GM21737 (cell line): ENCODE measurements around the gene UCKL1.
"Not testable (repeated sequence)": the region's sequence is repeated elsewhere in the genome, so short reads cannot be mapped to it uniquely, and the experiment has no call there.

Experiments
- ATAC-seq: cut with Tn5 transposase; IDR thresholded peaks from one replicate; pipeline ENCODE4 v1.9.1; 2021; ENCODE audit warnings: mild to moderate bottlenecking, moderate library complexity; ENCODE audit not compliant: unreplicated experiment

Gene UCKL1

GRCh38 chr20:63929071-63929470, 27.1 kb downstream of the UCKL1 start:
- ATAC-seq = no peak

GRCh38 chr20:63926298-63926697, 29.9 kb downstream of the UCKL1 start:
- no peak for ATAC-seq

GRCh38 chr20:63924241-63924640, 32.0 kb downstream of the UCKL1 start:
- no peak for ATAC-seq

- no peak for ATAC-seq
These were observed 32.6 kb downstream of the UCKL1 start for GRCh38 chr20:63923651-63924050.

- ATAC-seq = no peak
These were observed 36.0 kb downstream of the UCKL1 start for GRCh38 chr20:63920226-63920625.

GRCh38 chr20:63919130-63919529, 37.1 kb downstream of the UCKL1 start:
- no peak for ATAC-seq

- no peak for ATAC-seq
These were observed 38.4 kb downstream of the UCKL1 start for GRCh38 chr20:63917811-63918210.

- ATAC-seq = not testable (repeated sequence)
These were observed 39.8 kb downstream of the UCKL1 start for GRCh38 chr20:63916371-63916939.

GRCh38 chr20:63915471-63915870, 40.7 kb downstream of the UCKL1 start:
- ATAC-seq = no peak

- no peak for ATAC-seq
These were observed 42.4 kb downstream of the UCKL1 start for GRCh38 chr20:63913768-63914167.

GRCh38 chr20:63911176-63911575, 45.0 kb downstream of the UCKL1 start:
- ATAC-seq = no peak

GRCh38 chr20:63908008-63908682, 48.1 kb downstream of the UCKL1 start:
- ATAC-seq = no peak

- no peak for ATAC-seq
These were observed 52.2 kb downstream of the UCKL1 start for GRCh38 chr20:63903796-63904561.

GRCh38 chr20:63900413-63900812, 55.8 kb downstream of the UCKL1 start:
- ATAC-seq = no peak

GRCh38 chr20:63898882-63899558, 57.2 kb downstream of the UCKL1 start:
- ATAC-seq = no peak

- no peak for ATAC-seq
These were observed 58.1 kb downstream of the UCKL1 start for GRCh38 chr20:63897978-63898561.

- no peak for ATAC-seq
These were observed 59.7 kb downstream of the UCKL1 start for GRCh38 chr20:63896264-63897105.

- ATAC-seq = no peak
These were observed 60.3 kb downstream of the UCKL1 start for GRCh38 chr20:63895952-63896263.

GRCh38 chr20:63895202-63895951, 60.8 kb downstream of the UCKL1 start:
- peak; percentile 13 for ATAC-seq
